K562 (cell line): ENCODE data around the gene CAPZA1. TPM values are rescaled to one million over a fixed set of nuclear protein-coding genes. Genes with fewer than 3 reads are reported as not detected.

Experiments used
- ATAC-seq: fragments of 200-7000 bp; cut with Tn5 transposase; 3 replicates; pipeline ENCODE4 v1.9.1; 2020; ENCODE audit warnings: moderate library complexity
- BruUV-seq: library from RNA; stranded (reverse); fragments of 400-500 nt; replicated peaks from 2 replicates; lab custom pipeline; 2021; lab: Mats Ljungman, UMichigan
- CTCF ChIA-PET: fragments of 300-600 bp; formaldehyde crosslinking; extraction: SDS; loops from one replicate; lab custom pipeline; 2021; ENCODE audit warnings: low intra/inter-chr PET ratio; lab: Yijun Ruan, JAX
- POLR2A ChIA-PET: fragments of 300-600, 350-650 bp; sonication (Branson Sonifier 250); formaldehyde crosslinking; extraction: SDS; loops from one replicate; lab custom pipeline; 2021; ENCODE audit warnings: antibody characterized with exemption, inconsistent platforms; lab: Yijun Ruan, JAX
- DNase-seq, 4 experiments: peaks; one replicate each; pipeline versions ENCODE4 v3.0.0 to v3.0.0-alpha.2; 2011 to 2018; ENCODE audit warnings: low spot score in 3 of 4, mixed read lengths in 3 of 4; ENCODE audit errors: extremely low read depth in 1 of 4
- FAIRE-seq: peaks from 2 replicates; lab custom pipeline; 2011; peaks lifted over from hg19 to GRCh38; lab: Jason Lieb, UNC
- H2AFZ ChIP-seq: 2 replicates; pipeline ENCODE4 v1.6.0; 2011; ENCODE audit warnings: low read depth, low read length, control low read depth, inconsistent platforms
- H3K27ac ChIP-seq: fragments of 200-600 bp; 3 replicates; pipeline ENCODE4 v1.8.0; 2011; ENCODE audit warnings: low read depth, mild to moderate bottlenecking, control low read depth, inconsistent platforms, low read length, moderate library complexity, mixed read lengths; ENCODE audit errors: extremely low read depth
- H3K27me3 ChIP-seq, 2 experiments: fragments of 300-600 bp in 1 of 2; 2 replicates in 1 of 2; 3 replicates in 1 of 2; pipeline versions ENCODE4 v1.6.0 to v1.8.0; 2011; ENCODE audit warnings: inconsistent platforms in 2 of 2, low read length in 2 of 2, mild to moderate bottlenecking in 1 of 2, mixed read lengths in 1 of 2, moderate library complexity in 1 of 2; ENCODE audit not compliant: control insufficient read depth in 2 of 2, insufficient read depth in 2 of 2
- H3K36me3 ChIP-seq: fragments of 300-600 bp; 3 replicates; pipeline ENCODE4 v1.8.0; 2011; ENCODE audit warnings: mild to moderate bottlenecking, low read length, inconsistent platforms; ENCODE audit not compliant: control insufficient read depth, insufficient read depth
- H3K4me1 ChIP-seq, 2 experiments: fragments of 200-600 bp in 1 of 2; replicated peaks in 1 of 2; 2 replicates in 1 of 2; 3 replicates in 1 of 2; pipeline versions ENCODE4 v1.5.1 to v1.8.0; 2011; ENCODE audit warnings: inconsistent platforms in 2 of 2, low read length in 2 of 2, mild to moderate bottlenecking in 1 of 2, mixed read lengths in 1 of 2, moderate library complexity in 1 of 2; ENCODE audit not compliant: control insufficient read depth in 2 of 2, insufficient read depth in 2 of 2
- H3K4me2 ChIP-seq: 2 replicates; pipeline ENCODE4 v1.6.1; 2011; ENCODE audit warnings: low read length, control low read depth, inconsistent platforms, mixed read lengths; ENCODE audit not compliant: insufficient read depth
- H3K4me3 ChIP-seq: fragments of 200-600 bp; sonication (generic), shearing (Covaris generic); 2 replicates; pipeline ENCODE4 v1.5.1; 2016; ENCODE audit warnings: control low read depth, inconsistent platforms
- H3K79me2 ChIP-seq: fragments of 200-600 bp; 3 replicates; pipeline ENCODE4 v1.8.0; 2011; ENCODE audit warnings: low read length, inconsistent platforms; ENCODE audit not compliant: control insufficient read depth, insufficient read depth
- H3K9ac ChIP-seq, 2 experiments: 2 replicates each; pipeline versions ENCODE4 v1.6.0 to v1.6.1; 2011; ENCODE audit warnings: low read depth in 2 of 2, low read length in 2 of 2, control low read depth in 1 of 2, inconsistent platforms in 1 of 2, mild to moderate bottlenecking in 1 of 2, mixed read lengths in 1 of 2; ENCODE audit not compliant: insufficient read depth in 1 of 2
- H3K9me1 ChIP-seq: one replicate; pipeline ENCODE4 v1.6.0; 2011; ENCODE audit warnings: inconsistent platforms, mild to moderate bottlenecking, low read length, moderate library complexity; ENCODE audit not compliant: control insufficient read depth, insufficient read depth
- H3K9me3 ChIP-seq: replicated peaks from 2 replicates; pipeline ENCODE4 v1.5.1; 2011; ENCODE audit warnings: low read depth, low read length, inconsistent platforms; ENCODE audit not compliant: control insufficient read depth, insufficient read depth
- H4K20me1 ChIP-seq: replicated peaks from 2 replicates; pipeline ENCODE4 v1.6.1; 2011; ENCODE audit warnings: low read length, inconsistent platforms, mixed read lengths; ENCODE audit not compliant: control insufficient read depth, insufficient read depth
- CC2D1A ChIP-seq: fragments of 450-650 bp; IDR thresholded peaks from 2 replicates; pipeline ENCODE4 v1.6.1; 2017; ENCODE audit warnings: mild to moderate bottlenecking
- CCNT2 ChIP-seq: IDR thresholded peaks from 2 replicates; pipeline ENCODE4 v1.6.1; 2011; ENCODE audit warnings: borderline replicate concordance, low read depth, mild to moderate bottlenecking, moderate library complexity, mixed read lengths, low read length; ENCODE audit not compliant: insufficient read length; ENCODE audit errors: extremely low read depth
- CEBPG ChIP-seq, 3 experiments: fragments of 200-800 bp in 1 of 3; sonication (Bioruptor generic) in 1 of 3; sonication (generic) in 1 of 3; formaldehyde crosslinking in 1 of 3; IDR thresholded peaks in 2 of 3; conservative IDR thresholded peaks in 1 of 3; 2 replicates each; pipeline versions ENCODE4 v1.6.1 to v1.8.0; 2016 to 2022; ENCODE audit warnings: missing compliant biosample characterization in 2 of 3, missing genetic modification characterization in 2 of 3, mild to moderate bottlenecking in 1 of 3, missing genetic modification reagents in 1 of 3
- CREM ChIP-seq: IDR thresholded peaks from 2 replicates; pipeline ENCODE4 v1.6.1; 2014; ENCODE audit warnings: antibody characterized with exemption, low read depth
- E2F3 ChIP-seq: fragments of 250-450 bp; sonication (Bioruptor Pico); IDR thresholded peaks from 2 replicates; pipeline ENCODE4 v1.4.0; 2020; ENCODE audit warnings: mild to moderate bottlenecking
- ETV1 ChIP-seq: fragments of 450-650 bp; conservative IDR thresholded peaks from 2 replicates; pipeline ENCODE4 v1.6.1; 2016; ENCODE audit warnings: missing genetic modification characterization, control low read depth, low read depth, missing compliant biosample characterization
- FOXP1 ChIP-seq: sonication (generic); formaldehyde crosslinking; IDR thresholded peaks from 2 replicates; pipeline ENCODE4 v1.8.0; 2022; ENCODE audit warnings: mild to moderate bottlenecking, missing genetic modification reagents
- ILK ChIP-seq: fragments of 450-650 bp; IDR thresholded peaks from 2 replicates; pipeline ENCODE4 v1.6.1; 2016; ENCODE audit warnings: missing genetic modification characterization, low read depth, mild to moderate bottlenecking, missing compliant biosample characterization, moderate library complexity, borderline replicate concordance
- KAT8 ChIP-seq: fragments of 450-650 bp; IDR thresholded peaks from 2 replicates; pipeline ENCODE4 v1.6.1; 2016; ENCODE audit warnings: low read depth, mild to moderate bottlenecking
- PHF21A ChIP-seq: fragments of 450-650 bp; IDR thresholded peaks from 2 replicates; pipeline ENCODE4 v1.6.1; 2017; ENCODE audit warnings: low read depth, borderline replicate concordance
- PHTF2 ChIP-seq: fragments of 250-450 bp; sonication (Bioruptor Pico); IDR thresholded peaks from 2 replicates; pipeline ENCODE4 v1.5.0; 2021; ENCODE audit warnings: mild to moderate bottlenecking
- POLR2AphosphoS2 ChIP-seq: IDR thresholded peaks from 2 replicates; pipeline ENCODE4 v1.6.1; 2012; ENCODE audit warnings: low read length, improper control_type of control experiment
- PRMT5 ChIP-seq: sonication (generic); formaldehyde crosslinking; IDR thresholded peaks from 2 replicates; pipeline ENCODE4 v1.5.0; 2020; ENCODE audit warnings: missing genetic modification reagents
- PRPF4 ChIP-seq: fragments of 200-400 bp; formaldehyde crosslinking; IDR thresholded peaks from one replicate; pipeline ENCODE4 v1.6.1; 2017; ENCODE audit warnings: low read length, low read depth, mild to moderate bottlenecking; ENCODE audit not compliant: insufficient read depth, poor library complexity, severe bottlenecking
- RBM22 ChIP-seq: fragments of 200-400 bp; formaldehyde crosslinking; IDR thresholded peaks from 2 replicates; pipeline ENCODE4 v1.6.1; 2018; ENCODE audit warnings: low read length, low read depth; ENCODE audit not compliant: poor library complexity, severe bottlenecking
- SETDB1 ChIP-seq: IDR thresholded peaks from one replicate; pipeline ENCODE4 v1.6.1; 2012; ENCODE audit warnings: low read length, control low read depth, inconsistent platforms
- SIN3A ChIP-seq, 2 experiments: fragments of 150-350 bp in 1 of 2; IDR thresholded peaks; 2 replicates each; pipeline ENCODE4 v1.6.1; 2011 to 2016; ENCODE audit warnings: borderline replicate concordance in 2 of 2, low read depth in 2 of 2, low read length in 2 of 2, mild to moderate bottlenecking in 2 of 2, moderate library complexity in 2 of 2; ENCODE audit not compliant: control insufficient read depth in 1 of 2
- SMC3 ChIP-seq: conservative IDR thresholded peaks from 2 replicates; pipeline ENCODE4 v1.6.1; 2011; ENCODE audit warnings: low read depth, low read length, improper control_type of control experiment; ENCODE audit not compliant: insufficient read depth
- TBL1XR1 ChIP-seq, 2 experiments: IDR thresholded peaks; 2 replicates each; pipeline ENCODE4 v1.6.1; 2012; ENCODE audit warnings: improper control_type of control experiment in 2 of 2, low read length in 2 of 2, mild to moderate bottlenecking in 1 of 2
- TGIF2 ChIP-seq: sonication (generic); formaldehyde crosslinking; IDR thresholded peaks from 2 replicates; pipeline ENCODE4 v1.8.1; 2022; ENCODE audit warnings: mild to moderate bottlenecking, missing genetic modification reagents, moderate library complexity
- USF2 ChIP-seq: sonication (generic); formaldehyde crosslinking; IDR thresholded peaks from 2 replicates; pipeline ENCODE4 v1.5.0; 2020; ENCODE audit warnings: missing genetic modification reagents
- XRCC3 ChIP-seq: fragments of 450-650 bp; IDR thresholded peaks from 2 replicates; pipeline ENCODE4 v1.6.1; 2017; ENCODE audit warnings: mild to moderate bottlenecking, moderate library complexity
- ZNF133 ChIP-seq: fragments of 250-450 bp; sonication (Bioruptor Pico); IDR thresholded peaks from 2 replicates; pipeline ENCODE4 v1.4.0; 2020; ENCODE audit warnings: mild to moderate bottlenecking
- ZNF589 ChIP-seq: fragments of 200-800 bp; sonication (Bioruptor generic); IDR thresholded peaks from 2 replicates; pipeline ENCODE4 v1.6.1; 2016; ENCODE audit warnings: low read depth, missing genetic modification characterization, missing compliant biosample characterization
- WGBS: fragments of 100-300 bp; shearing (Covaris generic); methylation state at CpG from one replicate; pipeline ENCODE4 v1.1.6; 2016; ENCODE audit warnings: low coverage, mixed read lengths; ENCODE audit not compliant: insufficient coverage; ENCODE audit errors: missing lambda C conversion rate; 5-methylcytosine and 5-hydroxymethylcytosine counted together
- in situ Hi-C: fragments of 300-500 bp; cut with MboI; formaldehyde crosslinking; loops from 4 replicates; pipeline ENCODE4 v1.15.0; 2018; ENCODE audit warnings: inconsistent platforms, mixed read lengths
- intact Hi-C: fragments of 100-400 bp; cut with micrococcal nuclease; formaldehyde crosslinking; loops from 2 replicates; pipeline ENCODE4 v1.14.2; 2022
- polyA plus RNA-seq, 8 experiments: library from polyadenylated mRNA; depleted of rRNA in 4 of 8; stranded (reverse) in 5 of 8; unstranded in 3 of 8; fragments of >200 nt; fragmentation: Nextera tagmentation in 2 of 8; fragmentation: Illumina TruSeq in 1 of 8; extraction: Ambion mirVana in 2 of 8; extraction: Trizol in 1 of 8; gene quantifications; 2 replicates each; pipeline versions ENCODE4 v1.2.1 to v1.2.3, GENCODE V29; 2011 to 2014; ENCODE audit warnings: inconsistent platforms in 1 of 8, missing spikeins in 1 of 8
- total RNA-seq, 7 experiments: library from RNA; depleted of rRNA in 6 of 7; stranded (reverse); fragments of >200 nt in 6 of 7; fragmentation: Illumina TruSeq in 2 of 7; extraction: Trizol in 2 of 7; gene quantifications; 2 replicates each; pipeline versions ENCODE4 v1.2.1 to v1.2.3, GENCODE V29; 2011 to 2021; ENCODE audit warnings: low replicate concordance in 1 of 7

The CAPZA1 gene
- total and polyA plus RNA-seq, 9 of the 15 experiments (the other 6 are each of a cell fraction or from before 2014, with no cell fraction given): 237 to 1,020 (median 306) TPM

- ChIA-PET POLR2A (no interaction called here), CTCF (no interaction called here)
- DNase-seq (no peak), ATAC-seq (no peak), FAIRE-seq (no peak)
- 0% methylated on average over 6 of the region's 6 CpGs for WGBS
- H3K9me3 ChIP-seq: no peaks in the 10 kb centered on the region
- no peak overlapping the region for H2AFZ ChIP-seq
- H3K4me2 ChIP-seq: peak overlapping the region; percentile 97
- H3K9me1 ChIP-seq: peaks cover 4% of the 10 kb centered on the region
- peak overlapping the region; percentile 94 to 99 for H3K9ac ChIP-seq
- H3K27me3 ChIP-seq: no peaks in the 10 kb centered on the region
- H3K4me3 ChIP-seq: peak overlapping the region; percentile 79
- intact Hi-C loops (loop anchor here (1.0 to 10.0 kb wide), 2 partner anchors 53 to 184 kb away; no protein-coding TSS in a partner anchor), in situ Hi-C loops (loop anchor here (10.0 kb wide), 1 partner anchor 184 kb away; no protein-coding TSS in a partner anchor)
- H4K20me1 ChIP-seq: peaks cover 17% of the 10 kb centered on the region
- BruUV-seq: TSS peak; percentile 53
- peaks cover 85% of the 10 kb centered on the region for H3K79me2 ChIP-seq
- H3K36me3 ChIP-seq: peaks cover 35% of the 10 kb centered on the region
- H3K4me1 ChIP-seq: peaks cover 12 to 16% of the 10 kb centered on the region in 2 experiments
- H3K27ac ChIP-seq: peak overlapping the region; percentile 99
- no peak for TF ChIP-seq ZNF589 (CRISPR knock-in tag)
- TF ChIP-seq FOXP1 (CRISPR knock-in tag): 0 out of 2 replicates have a peak, but pooled peaks have one; percentile 36
- no peak for TF ChIP-seq TGIF2 (CRISPR knock-in tag)
- TF ChIP-seq SMC3: 0 out of 2 replicates have a peak, but pooled peaks have one; percentile 0
- TF ChIP-seq CEBPG (CRISPR knock-in tag; IDR thresholded peaks at IDR 0.05): no peak
- peak in 1 of 2 experiments; percentile 26; a peak in 1 of 4 replicates for TF ChIP-seq CEBPG (tag; conservative IDR thresholded peaks at IDR 0.05 in 1 of 2, IDR thresholded peaks at IDR 0.05 in 1 of 2)
- no peak for TF ChIP-seq RBM22
- no peak for TF ChIP-seq PRPF4
- TF ChIP-seq SIN3A (IDR thresholded peaks at IDR 0.05; ENCODE audit: borderline replicate concordance in 2 of 2, control insufficient read depth in 1 of 2, low read depth in 2 of 2, low read length in 2 of 2): peak in 1 of 2 experiments; percentile 82; a peak in 1 of 4 replicates
- TF ChIP-seq ILK: no peak
- no peak for TF ChIP-seq PHF21A
- no peak for TF ChIP-seq ZNF133 (CRISPR knock-in tag)
- TF ChIP-seq POLR2AphosphoS2: no peak
- no peak for TF ChIP-seq CCNT2
- no peak; the same call in 1 of the 2 replicates for TF ChIP-seq XRCC3
- no peak for TF ChIP-seq PRMT5
- no peak; the same call in 1 of the 2 replicates for TF ChIP-seq ETV1 (tag)
- no peak for TF ChIP-seq USF2
- peak; percentile 60; the same call in 1 of the 2 replicates for TF ChIP-seq CREM
- no peak for TF ChIP-seq SETDB1
- TF ChIP-seq KAT8: no peak
- no peak for TF ChIP-seq CC2D1A
- TF ChIP-seq TBL1XR1 (IDR thresholded peaks at IDR 0.05; ENCODE audit: low read length in 2 of 2): 0 out of 4 replicates have a peak, but pooled peaks of 1 of the 2 experiments have one; percentile 1
- no peak for TF ChIP-seq PHTF2 (CRISPR knock-in tag)
- no peak for TF ChIP-seq E2F3 (CRISPR knock-in tag)
These were observed 704 bp downstream of the CAPZA1 start for GRCh38 chr1:112620377-112620695.
